Measurements from ENCODE around the gene HMCN2.

GRCh38 chr9:130316430-130316829 lies 50.9 kb downstream of the HMCN2 start:
- TF ChIP-seq MAFK (IDR thresholded peaks at IDR 0.05; ENCODE audit: low read depth, low read length) (no peak), CEBPB (IDR thresholded peaks at IDR 0.05; ENCODE audit: low read depth, low read length) (no peak), RCOR1 (IDR thresholded peaks at IDR 0.05; ENCODE audit: insufficient replicate concordance, low read length) (no peak), POLR2A (IDR thresholded peaks at IDR 0.05; ENCODE audit: low read depth, low read length) (no peak), NFE2L2 (IDR thresholded peaks at IDR 0.05; ENCODE audit: low read depth, low read length) (no peak)
- TF ChIP-seq, protein P1, sequence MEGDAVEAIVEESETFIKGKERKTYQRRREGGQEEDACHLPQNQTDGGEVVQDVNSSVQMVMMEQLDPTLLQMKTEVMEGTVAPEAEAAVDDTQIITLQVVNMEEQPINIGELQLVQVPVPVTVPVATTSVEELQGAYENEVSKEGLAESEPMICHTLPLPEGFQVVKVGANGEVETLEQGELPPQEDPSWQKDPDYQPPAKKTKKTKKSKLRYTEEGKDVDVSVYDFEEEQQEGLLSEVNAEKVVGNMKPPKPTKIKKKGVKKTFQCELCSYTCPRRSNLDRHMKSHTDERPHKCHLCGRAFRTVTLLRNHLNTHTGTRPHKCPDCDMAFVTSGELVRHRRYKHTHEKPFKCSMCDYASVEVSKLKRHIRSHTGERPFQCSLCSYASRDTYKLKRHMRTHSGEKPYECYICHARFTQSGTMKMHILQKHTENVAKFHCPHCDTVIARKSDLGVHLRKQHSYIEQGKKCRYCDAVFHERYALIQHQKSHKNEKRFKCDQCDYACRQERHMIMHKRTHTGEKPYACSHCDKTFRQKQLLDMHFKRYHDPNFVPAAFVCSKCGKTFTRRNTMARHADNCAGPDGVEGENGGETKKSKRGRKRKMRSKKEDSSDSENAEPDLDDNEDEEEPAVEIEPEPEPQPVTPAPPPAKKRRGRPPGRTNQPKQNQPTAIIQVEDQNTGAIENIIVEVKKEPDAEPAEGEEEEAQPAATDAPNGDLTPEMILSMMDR (conservative IDR thresholded peaks at IDR 0.05; ENCODE audit: low read depth, low read length): no peak
